Osteoblast (primary cell): ENCODE results near the gene ZBBX. TPM values are rescaled to one million over a fixed set of nuclear protein-coding genes. Genes with fewer than 3 reads are reported as not detected.

Experiments used
- DNase-seq: peaks from one replicate; pipeline ENCODE4 v3.0.0; 2011; ENCODE audit warnings: low spot score, mixed read lengths; ENCODE audit not compliant: insufficient read length; ENCODE audit errors: missing footprints
- H2AFZ ChIP-seq: 2 replicates; pipeline ENCODE4 v1.6.0; 2011; ENCODE audit warnings: mild to moderate bottlenecking, low read length
- H3K27ac ChIP-seq: 2 replicates; pipeline ENCODE4 v1.5.1; 2011; ENCODE audit warnings: mild to moderate bottlenecking, low read depth, low read length, moderate library complexity
- H3K27me3 ChIP-seq: 2 replicates; pipeline ENCODE4 v1.6.0; 2012; ENCODE audit warnings: mild to moderate bottlenecking, control low read depth, inconsistent platforms, low read length, moderate library complexity; ENCODE audit not compliant: insufficient read depth
- H3K36me3 ChIP-seq: 2 replicates; pipeline ENCODE4 v1.5.1; 2011; ENCODE audit warnings: mild to moderate bottlenecking, low read length, control low read depth, moderate library complexity; ENCODE audit not compliant: insufficient read depth
- H3K4me1 ChIP-seq: 2 replicates; pipeline ENCODE4 v1.5.1; 2011; ENCODE audit warnings: mild to moderate bottlenecking, low read length, control low read depth, moderate library complexity; ENCODE audit not compliant: insufficient read depth
- H3K4me2 ChIP-seq: 2 replicates; pipeline ENCODE4 v1.6.0; 2011; ENCODE audit warnings: mild to moderate bottlenecking, low read length; ENCODE audit not compliant: insufficient read depth
- H3K4me3 ChIP-seq: fragments of 200-600 bp; sonication (generic); 3 replicates; pipeline ENCODE4 v1.5.1; 2012; ENCODE audit warnings: mild to moderate bottlenecking, low read length, inconsistent platforms; ENCODE audit not compliant: insufficient read depth
- H3K79me2 ChIP-seq: 2 replicates; pipeline ENCODE4 v1.6.0; 2012; ENCODE audit warnings: mild to moderate bottlenecking, low read length, control low read depth, inconsistent platforms; ENCODE audit not compliant: insufficient read depth
- H3K9me3 ChIP-seq: 2 replicates; pipeline ENCODE4 v1.5.1; 2011; ENCODE audit warnings: low read depth, low read length, control low read depth
- H4K20me1 ChIP-seq: 2 replicates; pipeline ENCODE4 v1.6.0; 2012; ENCODE audit warnings: mild to moderate bottlenecking, low read length, control low read depth; ENCODE audit not compliant: insufficient read depth
- total RNA-seq: library from RNA; depleted of rRNA; stranded (reverse); fragments of >200 nt; gene quantifications from 2 replicates; pipeline ENCODE4 v1.2.3, GENCODE V29; 2012
- TF ChIP-seq, protein P1 (sequence below): IDR thresholded peaks from 2 replicates; pipeline ENCODE4 v1.5.1; 2011; ENCODE audit warnings: mild to moderate bottlenecking, low read depth, low read length, moderate library complexity; ENCODE audit errors: extremely low read depth

Gene ZBBX
- total RNA-seq, 1 donor, result not detected

DNA sequence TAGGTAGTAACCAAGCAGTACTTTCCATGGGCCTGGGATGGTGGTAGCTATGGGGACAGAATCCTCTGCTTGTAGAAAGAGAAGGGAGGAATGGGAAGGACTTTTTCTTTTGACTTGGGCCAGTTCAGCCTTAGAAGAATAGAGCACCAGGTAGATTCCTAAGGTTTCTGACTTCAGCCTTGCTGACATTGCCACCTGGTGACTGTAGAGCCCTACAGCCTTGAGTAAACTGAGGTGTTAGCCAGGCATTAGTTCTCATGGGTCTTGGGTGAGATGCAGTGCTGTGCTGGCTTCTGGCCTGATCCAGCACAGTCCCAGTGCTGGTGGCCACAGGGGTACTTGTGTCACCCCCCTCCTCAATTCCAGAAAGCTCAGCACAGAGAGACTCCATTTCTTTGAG lies 171.1 kb downstream of the ZBBX start:
- H3K4me1 ChIP-seq, result no peaks in the 10 kb centered on the region
- no peak for DNase-seq
- TF ChIP-seq, protein P1, sequence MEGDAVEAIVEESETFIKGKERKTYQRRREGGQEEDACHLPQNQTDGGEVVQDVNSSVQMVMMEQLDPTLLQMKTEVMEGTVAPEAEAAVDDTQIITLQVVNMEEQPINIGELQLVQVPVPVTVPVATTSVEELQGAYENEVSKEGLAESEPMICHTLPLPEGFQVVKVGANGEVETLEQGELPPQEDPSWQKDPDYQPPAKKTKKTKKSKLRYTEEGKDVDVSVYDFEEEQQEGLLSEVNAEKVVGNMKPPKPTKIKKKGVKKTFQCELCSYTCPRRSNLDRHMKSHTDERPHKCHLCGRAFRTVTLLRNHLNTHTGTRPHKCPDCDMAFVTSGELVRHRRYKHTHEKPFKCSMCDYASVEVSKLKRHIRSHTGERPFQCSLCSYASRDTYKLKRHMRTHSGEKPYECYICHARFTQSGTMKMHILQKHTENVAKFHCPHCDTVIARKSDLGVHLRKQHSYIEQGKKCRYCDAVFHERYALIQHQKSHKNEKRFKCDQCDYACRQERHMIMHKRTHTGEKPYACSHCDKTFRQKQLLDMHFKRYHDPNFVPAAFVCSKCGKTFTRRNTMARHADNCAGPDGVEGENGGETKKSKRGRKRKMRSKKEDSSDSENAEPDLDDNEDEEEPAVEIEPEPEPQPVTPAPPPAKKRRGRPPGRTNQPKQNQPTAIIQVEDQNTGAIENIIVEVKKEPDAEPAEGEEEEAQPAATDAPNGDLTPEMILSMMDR, result no peak
- peaks cover 9% of the 10 kb centered on the region for H3K9me3 ChIP-seq
- no peak overlapping the region for H2AFZ ChIP-seq
- H3K4me3 ChIP-seq, result no peak overlapping the region
- H3K27ac ChIP-seq, result no peak overlapping the region
- no peak overlapping the region for H3K4me2 ChIP-seq
- H3K79me2 ChIP-seq, result no peaks in the 10 kb centered on the region
- no peaks in the 10 kb centered on the region for H3K36me3 ChIP-seq
- H4K20me1 ChIP-seq, result no peaks in the 10 kb centered on the region
- H3K27me3 ChIP-seq, result no peaks in the 10 kb centered on the region

DNA sequence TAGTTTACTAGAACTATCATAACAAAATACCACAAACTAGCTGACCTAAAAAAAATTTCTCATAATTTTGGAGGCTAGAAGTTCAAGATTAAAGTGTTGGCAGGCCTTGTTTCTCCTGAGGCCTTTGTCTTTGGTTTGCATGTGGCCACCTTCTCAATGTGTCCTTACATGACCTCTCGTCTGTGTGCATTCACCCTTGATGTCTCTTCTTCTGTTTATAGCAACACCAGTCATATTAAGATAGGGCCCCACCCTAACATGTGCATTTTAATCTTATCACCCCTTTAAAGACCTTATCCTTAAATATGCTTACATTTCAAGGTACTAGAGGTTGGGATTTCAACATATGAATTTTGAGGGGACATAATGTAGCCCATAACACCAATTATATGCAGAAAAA lies 177.0 kb downstream of the ZBBX start:
- no peaks in the 10 kb centered on the region for H4K20me1 ChIP-seq
- H3K4me2 ChIP-seq, result no peak overlapping the region
- H3K4me3 ChIP-seq, result no peak overlapping the region
- no peaks in the 10 kb centered on the region for H3K27me3 ChIP-seq
- H2AFZ ChIP-seq, result no peak overlapping the region
- TF ChIP-seq, protein P1, result no peak
- peaks cover 4% of the 10 kb centered on the region for H3K9me3 ChIP-seq
- no peak for DNase-seq
- no peak overlapping the region for H3K27ac ChIP-seq
- H3K4me1 ChIP-seq, result no peaks in the 10 kb centered on the region
- H3K36me3 ChIP-seq, result no peaks in the 10 kb centered on the region
- H3K79me2 ChIP-seq, result no peaks in the 10 kb centered on the region

DNA sequence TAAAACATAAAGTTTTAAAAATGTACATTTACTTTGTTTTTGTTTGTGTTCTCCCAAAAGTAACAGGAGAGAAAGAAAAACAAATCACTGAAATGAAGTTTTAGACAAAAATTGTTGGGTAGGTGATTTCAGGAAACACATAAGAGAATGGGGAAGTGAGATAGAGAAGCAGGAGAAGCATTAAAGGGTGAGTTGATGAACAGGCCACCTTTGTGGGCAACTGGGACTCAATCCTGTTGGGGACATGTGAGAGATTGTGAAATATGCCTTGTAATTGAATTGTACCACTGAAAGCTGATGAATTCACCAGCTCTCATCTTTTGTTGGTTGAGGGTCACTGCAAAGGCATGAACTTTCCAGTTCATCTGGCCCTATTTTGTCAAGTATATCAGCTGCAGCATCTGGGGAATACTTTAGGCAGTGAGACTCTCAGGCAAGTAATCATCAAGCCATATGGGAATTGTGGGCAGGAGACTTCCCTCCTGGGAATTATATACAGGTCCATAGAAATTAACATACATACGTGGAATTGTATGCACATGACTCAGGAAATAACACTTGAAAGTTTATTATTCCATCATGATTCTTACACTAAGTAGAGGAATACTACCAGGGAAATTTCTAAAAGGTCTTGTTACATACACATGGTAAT lies 181.0 kb downstream of the ZBBX start:
- no peaks in the 10 kb centered on the region for H3K9me3 ChIP-seq
- H3K4me1 ChIP-seq, result no peaks in the 10 kb centered on the region
- H3K27ac ChIP-seq, result no peak overlapping the region
- H3K36me3 ChIP-seq, result no peaks in the 10 kb centered on the region
- TF ChIP-seq, protein P1, result no peak
- H4K20me1 ChIP-seq, result no peaks in the 10 kb centered on the region
- H3K4me3 ChIP-seq, result no peak overlapping the region
- H3K4me2 ChIP-seq, result no peak overlapping the region
- no peak overlapping the region for H2AFZ ChIP-seq
- no peaks in the 10 kb centered on the region for H3K79me2 ChIP-seq
- DNase-seq, result no peak
- H3K27me3 ChIP-seq, result no peaks in the 10 kb centered on the region

Other genes with a start within 250 kb of the ZBBX start
- not detected in 2 replicates for gene SERPINI2, start 93.7 kb upstream of the ZBBX start, total RNA-seq